ENCODE measurements around the gene NRP2.

- TF ChIP-seq SNAI2 (CRISPR knock-in tag; IDR thresholded peaks at IDR 0.05) (no peak), ZFP3 (CRISPR knock-in tag; IDR thresholded peaks at IDR 0.05) (no peak), ZNF70 (CRISPR knock-in tag; IDR thresholded peaks at IDR 0.05) (no peak), ARNTL (CRISPR knock-in tag; IDR thresholded peaks at IDR 0.05; ENCODE audit: borderline replicate concordance, low read depth) (no peak), RARB (CRISPR knock-in tag; IDR thresholded peaks at IDR 0.05) (no peak), ESRRG (CRISPR knock-in tag; IDR thresholded peaks at IDR 0.05) (no peak), PATZ1 (CRISPR knock-in tag; IDR thresholded peaks at IDR 0.05; ENCODE audit: borderline replicate concordance) (no peak)
- TF ChIP-seq, protein P1, sequence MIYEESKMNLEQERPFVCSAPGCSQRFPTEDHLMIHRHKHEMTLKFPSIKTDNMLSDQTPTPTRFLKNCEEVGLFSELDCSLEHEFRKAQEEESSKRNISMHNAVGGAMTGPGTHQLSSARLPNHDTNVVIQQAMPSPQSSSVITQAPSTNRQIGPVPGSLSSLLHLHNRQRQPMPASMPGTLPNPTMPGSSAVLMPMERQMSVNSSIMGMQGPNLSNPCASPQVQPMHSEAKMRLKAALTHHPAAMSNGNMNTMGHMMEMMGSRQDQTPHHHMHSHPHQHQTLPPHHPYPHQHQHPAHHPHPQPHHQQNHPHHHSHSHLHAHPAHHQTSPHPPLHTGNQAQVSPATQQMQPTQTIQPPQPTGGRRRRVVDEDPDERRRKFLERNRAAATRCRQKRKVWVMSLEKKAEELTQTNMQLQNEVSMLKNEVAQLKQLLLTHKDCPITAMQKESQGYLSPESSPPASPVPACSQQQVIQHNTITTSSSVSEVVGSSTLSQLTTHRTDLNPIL (CRISPR knock-in tag; IDR thresholded peaks at IDR 0.05; ENCODE audit: low read depth), result no peak
These were observed 107.6 kb downstream of the NRP2 start for GRCh38 chr2:205789906-205790305.
